Kidney (tissue), 2 donors: ENCODE data around the gene LCA5. TPM values are rescaled to one million over a fixed set of nuclear protein-coding genes. Genes with fewer than 3 reads are reported as not detected.

Experiments
- polyA plus RNA-seq: library from polyadenylated mRNA; stranded (reverse); fragments of 350-450 nt; fragmentation: Illumina TruSeq; extraction: RNeasy Lipid Tissue Mini Kit (QIAGEN cat#74804); gene quantifications from one replicate; pipeline ENCODE4 v1.2.3, GENCODE V29; 2014; ENCODE audit warnings: low read depth, low replicate concordance; ENCODE audit not compliant: insufficient read depth
- total RNA-seq: library from RNA; stranded (reverse); fragmentation: NEBNext Ultra II Directional; extraction: Animal tissue kit (Norgen Biotek cat#: 25700); gene quantifications from one replicate; pipeline ENCODE4 v1.2.1, GENCODE V29; 2021
- donor health status: DM: yes; HTN: yes; CAD: no.

Gene LCA5
- total and polyA plus RNA-seq, 2 donors from 2014 or later = 2.0 to 4.8 TPM

Other genes with a start within 250 kb of the LCA5 start
- 14.6 TPM for gene SH3BGRL2, start 93.9 kb upstream of the LCA5 start, total RNA-seq
- 18.6 TPM for gene SH3BGRL2, start 93.9 kb upstream of the LCA5 start, polyA plus RNA-seq